GM12872 (cell line): ENCODE measurements around the gene FOXP3.

Experiments used
- CTCF ChIP-seq: IDR thresholded peaks from 3 replicates; pipeline ENCODE4 v1.5.1; 2011; ENCODE audit warnings: low read depth, mild to moderate bottlenecking, low read length, moderate library complexity; ENCODE audit not compliant: insufficient read depth

Gene FOXP3

DNA sequence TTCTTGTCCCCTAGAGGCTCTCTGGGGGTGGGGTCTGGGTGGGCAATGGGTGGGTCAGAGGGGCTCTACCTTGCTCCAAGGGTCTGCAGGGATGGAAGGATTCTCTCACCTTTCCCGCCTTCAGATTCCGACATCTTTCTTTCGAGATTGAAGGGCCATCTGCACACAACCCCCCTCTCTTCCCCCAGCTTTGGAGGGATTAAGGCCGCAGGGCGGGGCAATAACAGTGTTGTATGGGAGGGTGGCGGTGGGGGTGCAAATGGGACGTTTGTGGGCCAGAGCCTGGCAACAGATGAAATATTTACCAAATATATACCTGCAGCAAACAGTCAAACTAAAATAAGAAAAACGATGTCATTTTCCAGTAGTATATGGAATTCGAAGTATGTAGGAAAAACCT is 31.3 kb downstream of the FOXP3 start, which contains the start of gene CACNA1F:
CACNA1F (minus strand) TSS at position 165 of the 400 bp plus-strand sequence; CDS start at position 134, 31 bp downstream.
- TF ChIP-seq CTCF = no peak

GRCh38 chrX:49232525-49232924 is 32.0 kb downstream of the FOXP3 start:
- no peak for TF ChIP-seq CTCF

GRCh38 chrX:49231333-49232000 is 33.0 kb downstream of the FOXP3 start:
- no peak for TF ChIP-seq CTCF

- peak; percentile 40 for TF ChIP-seq CTCF
Measured at GRCh38 chrX:49230500-49231232, 33.8 kb downstream of the FOXP3 start.

DNA sequence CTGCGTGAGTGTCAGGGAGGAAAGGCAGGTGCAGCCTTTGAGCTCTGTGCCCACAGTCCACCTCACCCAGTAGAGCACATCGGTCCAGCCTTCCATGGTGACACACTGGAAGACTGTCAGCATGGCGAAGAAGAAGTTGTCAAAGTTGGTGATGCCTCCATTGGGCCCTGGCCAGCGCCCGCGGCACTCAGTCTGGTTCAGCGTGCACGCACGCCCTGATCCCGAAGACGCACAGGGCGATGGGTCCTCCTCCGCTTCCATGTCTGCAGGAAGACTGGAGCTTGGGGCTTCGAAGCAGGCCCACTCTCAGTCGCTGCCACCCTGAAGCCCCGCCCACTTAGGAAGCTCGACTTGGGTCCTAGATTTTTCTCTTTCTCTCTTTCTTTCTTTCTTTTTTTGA is 36.3 kb downstream of the FOXP3 start:
- TF ChIP-seq CTCF = no peak

- no peak for TF ChIP-seq CTCF
Measured at GRCh38 chrX:49227726-49228125, 36.8 kb downstream of the FOXP3 start.

- no peak for TF ChIP-seq CTCF
Measured at GRCh38 chrX:49226946-49227345, 37.6 kb downstream of the FOXP3 start.
